Measurements from ENCODE around the gene SLC27A4.

DNA sequence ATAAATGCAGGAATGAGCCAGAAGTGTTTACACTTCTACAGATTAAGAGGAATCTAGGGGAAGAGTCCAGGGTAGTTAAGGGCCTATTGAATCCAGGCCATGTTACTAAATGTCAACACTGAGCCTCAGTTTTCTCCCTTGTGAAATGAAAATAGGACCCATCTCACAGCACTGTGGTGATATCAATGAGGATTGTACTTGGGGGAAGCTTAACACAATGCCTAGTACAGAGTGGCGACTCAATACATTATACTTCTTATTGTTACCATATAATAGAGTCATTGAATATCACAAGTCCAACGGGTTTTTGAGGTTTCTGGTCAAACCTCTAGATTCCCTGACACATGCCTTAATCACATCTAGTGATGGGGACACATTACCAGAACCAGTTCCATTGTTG is 22.7 kb upstream of the SLC27A4 start:
- TF ChIP-seq GATA3 (IDR thresholded peaks at IDR 0.05; ENCODE audit: low read depth, low read length), result no peak
- no peak for TF ChIP-seq GATA2 (IDR thresholded peaks at IDR 0.05; ENCODE audit: low read depth, low read length)

Data from SH-SY5Y (cell line).